CD4-positive, alpha-beta T cell treated with Interleukin-6 for 4 hours (primary cell): ENCODE measurements around the gene MEFV.
"Not testable (repeated sequence)": the region's sequence is repeated elsewhere in the genome, so short reads cannot be mapped to it uniquely, and the experiment has no call there.

Experiments
- DNase-seq: peaks from one replicate; pipeline ENCODE4 v3.0.0-alpha.2; 2020; ENCODE audit warnings: mixed read lengths

The MEFV gene

GRCh38 chr16:3215601-3216262 lies 40.7 kb downstream of the MEFV start:
- DNase-seq, result no peak

GRCh38 chr16:3214904-3215600 lies 41.4 kb downstream of the MEFV start:
- DNase-seq, result peak; percentile 43

GRCh38 chr16:3212567-3212966 lies 43.9 kb downstream of the MEFV start:
- DNase-seq, result no peak

GRCh38 chr16:3212006-3212405 lies 44.4 kb downstream of the MEFV start:
- no peak for DNase-seq

- DNase-seq, result no peak
Measured at GRCh38 chr16:3207086-3207953, 49.1 kb downstream of the MEFV start.

GRCh38 chr16:3205939-3206338 lies 50.5 kb downstream of the MEFV start:
- not testable (repeated sequence) for DNase-seq

- no peak for DNase-seq
Measured at GRCh38 chr16:3202903-3203539, 53.4 kb downstream of the MEFV start.

GRCh38 chr16:3198334-3199072 lies 57.9 kb downstream of the MEFV start:
- DNase-seq, result no peak

GRCh38 chr16:3197694-3198333 lies 58.6 kb downstream of the MEFV start:
- DNase-seq, result not testable (repeated sequence)

GRCh38 chr16:3195975-3196374 lies 60.5 kb downstream of the MEFV start:
- DNase-seq, result no peak

GRCh38 chr16:3194792-3195191 lies 61.6 kb downstream of the MEFV start:
- DNase-seq, result no peak

GRCh38 chr16:3193221-3194212 lies 62.9 kb downstream of the MEFV start:
- no peak for DNase-seq

- DNase-seq, result no peak
Measured at GRCh38 chr16:3192476-3193019, 63.9 kb downstream of the MEFV start.
